ENCODE results near the gene AUTS2.
"Not testable (repeated sequence)": the region's sequence is repeated elsewhere in the genome, so short reads cannot be mapped to it uniquely, and the experiment has no call there.

The AUTS2 gene

DNA sequence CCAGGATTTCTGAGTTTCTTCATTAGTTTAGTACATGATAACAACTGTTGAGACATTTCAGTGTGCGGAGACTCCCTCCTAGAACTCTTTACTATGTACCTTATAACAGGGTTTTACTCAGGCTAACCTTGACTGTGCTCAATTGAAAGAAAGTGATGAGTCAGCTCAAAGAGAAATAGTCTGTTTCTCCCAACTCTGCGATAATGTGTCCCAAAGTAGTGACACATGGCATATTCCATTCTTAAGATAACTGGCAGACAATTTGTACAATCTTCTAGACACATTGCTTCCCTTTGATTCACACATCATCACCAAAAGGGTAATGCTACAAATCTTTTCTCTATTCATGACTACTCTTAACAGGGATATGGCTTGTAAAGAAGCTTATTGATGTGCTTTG is 645.2 kb downstream of the AUTS2 start:
- DNase-seq (ENCODE audit: low read depth): no peak

DNA sequence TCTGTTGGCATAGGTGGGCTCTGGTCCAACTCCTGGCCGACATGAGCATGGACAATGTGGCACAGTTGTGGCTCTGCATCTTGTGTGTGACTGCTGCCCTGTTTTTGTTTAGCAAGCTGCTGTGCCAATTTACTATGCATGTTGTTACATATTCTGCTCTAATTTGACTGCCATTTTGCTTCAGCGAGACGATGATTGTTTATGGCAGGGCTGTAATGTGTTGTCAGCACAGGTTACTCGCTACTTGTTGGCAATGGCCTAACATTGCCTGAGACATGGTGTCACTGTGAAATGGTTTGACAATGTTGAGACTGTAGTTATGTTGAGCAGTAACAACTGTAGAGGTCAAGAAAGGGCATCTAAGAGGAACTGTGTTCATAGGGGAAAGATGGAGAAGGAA is 659.6 kb downstream of the AUTS2 start:
- no peak for DNase-seq (ENCODE audit: low read depth)

DNA sequence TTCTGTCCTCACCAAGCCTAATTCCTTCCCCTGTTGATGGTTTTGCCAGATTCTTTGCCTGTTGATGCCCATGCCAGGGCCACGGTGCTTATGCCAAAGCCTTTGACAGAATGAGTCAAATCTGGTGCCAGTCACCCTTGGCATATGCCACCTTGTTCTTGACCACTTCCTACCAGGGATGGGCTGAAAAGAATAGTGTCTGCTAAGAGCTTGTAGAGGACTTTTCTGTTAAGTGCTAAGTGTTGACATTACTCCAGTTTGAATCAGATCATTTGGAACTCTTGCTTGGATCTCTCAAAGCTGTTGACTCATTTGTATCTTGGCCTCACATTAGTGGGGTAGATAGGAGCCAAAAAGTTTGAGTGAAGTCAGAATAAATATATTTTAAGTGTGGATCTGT is 661.2 kb downstream of the AUTS2 start:
- DNase-seq (ENCODE audit: low read depth): no peak

DNA sequence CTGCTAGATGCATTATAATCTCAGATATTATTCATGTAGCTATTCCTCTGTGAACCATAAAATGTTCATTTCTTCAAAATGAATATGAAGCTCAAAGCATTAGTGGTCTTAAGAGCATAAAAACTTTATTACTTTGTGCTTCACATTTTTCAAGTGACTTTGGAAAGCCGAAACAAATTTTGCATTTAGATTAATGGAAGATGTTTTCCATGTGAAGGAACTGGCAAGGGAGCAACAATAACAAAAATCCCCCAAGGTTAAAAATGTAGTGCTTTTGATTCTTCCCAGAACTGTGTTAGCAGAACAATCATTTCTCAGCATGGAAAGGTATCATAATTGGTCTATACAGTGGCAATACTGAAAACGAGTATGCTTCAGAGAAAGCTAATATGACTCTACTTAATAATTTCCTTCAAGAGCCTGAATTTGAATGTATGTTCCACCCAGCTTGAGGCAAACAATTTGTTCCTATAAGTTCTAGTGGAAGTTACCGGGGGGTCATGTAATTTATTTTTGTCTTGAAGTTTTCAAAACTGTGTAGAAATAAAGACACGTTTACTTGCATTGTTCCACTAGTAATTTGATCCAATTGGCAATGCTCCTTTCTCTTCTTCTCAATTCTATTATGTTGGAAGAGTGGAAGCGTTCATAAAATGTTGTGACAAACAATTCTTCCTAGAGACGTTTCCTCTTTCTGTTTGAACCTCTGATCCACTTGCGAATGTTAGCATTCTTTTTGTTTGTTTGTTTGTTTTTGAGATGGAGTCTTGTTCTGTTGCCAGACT is 665.4 kb downstream of the AUTS2 start:
- no peak for DNase-seq (ENCODE audit: low read depth)

DNA sequence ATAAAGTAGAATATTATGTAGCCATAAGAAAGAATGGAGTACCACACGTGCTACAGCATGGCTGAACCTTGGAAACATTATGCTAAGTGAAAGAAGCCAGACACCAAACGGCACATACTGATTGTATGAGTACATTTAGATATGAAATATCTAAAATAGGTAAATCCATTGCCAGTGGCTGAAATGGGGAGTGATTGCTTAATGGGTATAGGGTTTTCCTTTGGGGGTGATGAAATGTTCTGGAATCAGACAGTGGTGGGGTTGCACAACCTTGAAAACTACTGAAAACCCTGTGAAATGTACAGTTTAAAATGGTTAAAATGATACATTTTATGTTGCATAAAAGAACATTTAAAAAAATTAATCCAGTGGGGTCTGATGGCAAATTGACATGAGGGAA is 667.9 kb downstream of the AUTS2 start:
- DNase-seq (ENCODE audit: low read depth): no peak

DNA sequence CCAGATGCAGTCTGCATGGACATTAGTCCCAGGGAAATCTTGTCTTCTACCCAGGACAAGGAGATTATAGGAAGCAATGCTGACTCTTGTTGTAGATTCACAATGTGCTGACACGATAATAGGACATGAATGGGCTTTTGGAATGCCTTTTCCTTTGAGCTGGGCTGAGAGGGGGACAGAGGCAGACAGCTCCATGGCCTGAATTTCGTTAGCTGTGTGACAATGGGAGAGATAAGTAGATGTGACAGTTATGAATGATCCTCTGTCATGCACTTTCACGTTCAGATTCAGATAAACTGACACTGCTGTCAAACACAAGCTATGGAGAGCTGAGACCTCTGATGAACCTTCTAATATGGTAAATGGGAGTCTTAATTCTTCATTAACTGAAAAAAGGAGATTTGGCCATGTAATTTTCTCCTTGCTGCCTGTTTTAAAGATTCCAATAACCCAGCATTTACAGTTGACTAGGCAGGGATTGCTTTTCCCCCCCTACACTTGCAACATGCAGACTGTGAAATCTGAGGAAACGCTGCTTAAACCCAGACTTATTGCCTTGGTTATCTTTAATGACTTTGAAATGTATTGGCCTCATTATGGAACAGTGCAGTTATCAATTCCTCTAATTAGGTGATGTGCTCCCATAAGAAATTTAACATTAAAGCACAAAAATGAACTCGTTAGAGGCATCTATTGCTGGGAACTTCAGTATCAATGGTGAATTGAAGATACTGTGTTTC is 669.3 kb downstream of the AUTS2 start:
- no peak for DNase-seq (ENCODE audit: low read depth)

DNA sequence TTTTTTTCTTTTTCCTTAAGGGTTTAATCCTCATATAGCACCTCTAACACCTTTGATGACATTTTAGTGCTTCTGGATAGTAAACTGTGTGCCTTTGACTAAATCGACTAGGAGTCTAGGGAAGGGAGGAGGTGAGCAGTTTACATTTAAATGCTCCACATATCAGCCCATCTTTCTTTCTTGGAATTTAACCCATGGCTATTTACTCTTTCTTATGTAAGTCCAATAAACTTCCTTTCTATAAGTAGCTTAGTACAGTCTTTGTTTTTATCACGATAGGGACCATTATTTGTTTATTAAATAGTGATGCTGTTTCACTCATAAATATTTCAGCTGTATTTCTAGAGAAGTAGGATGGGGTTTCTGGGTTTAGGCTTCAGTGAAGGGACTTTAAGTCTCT is 669.9 kb downstream of the AUTS2 start:
- DNase-seq (ENCODE audit: low read depth): no peak

DNA sequence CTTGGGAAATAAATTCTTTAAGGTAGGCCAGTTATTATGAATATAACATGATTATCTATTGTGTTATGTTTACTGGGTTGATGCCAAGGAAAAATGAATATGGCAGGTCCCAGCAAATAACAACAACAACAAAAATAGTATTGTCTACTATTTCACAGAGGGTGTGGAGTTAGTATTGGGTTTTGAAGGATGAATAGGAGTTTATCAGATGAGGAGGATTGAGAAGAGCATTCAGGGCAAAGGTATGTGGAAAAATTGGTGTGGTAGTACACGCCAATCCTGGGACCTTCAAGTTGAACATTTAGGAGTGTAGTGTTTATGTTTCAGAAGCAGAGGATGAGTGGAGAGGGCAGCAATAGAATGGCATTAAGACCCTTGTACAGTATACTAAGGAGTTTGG is 671.9 kb downstream of the AUTS2 start:
- no peak for DNase-seq (ENCODE audit: low read depth)

DNA sequence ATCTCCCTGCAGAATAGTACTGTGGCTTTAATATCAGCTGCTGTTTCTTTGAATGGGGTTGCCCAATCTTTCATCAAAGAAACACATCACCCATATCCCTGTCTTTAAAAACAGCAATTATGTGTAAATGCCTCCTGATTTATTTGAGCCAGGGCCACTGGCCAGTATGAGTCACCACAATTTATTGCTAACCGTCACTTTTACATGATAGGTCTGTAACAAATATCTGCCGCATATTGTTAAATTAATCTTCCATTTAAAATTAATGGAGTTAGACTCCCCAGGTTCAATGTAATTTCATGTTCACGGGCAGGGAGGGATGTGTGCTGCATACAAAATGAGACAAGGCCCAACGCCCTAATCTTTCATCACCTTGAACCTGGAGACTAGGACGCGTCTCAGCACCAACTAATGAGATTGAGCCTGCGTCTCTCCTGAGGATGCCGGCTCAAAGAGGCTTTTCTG is 673.4 kb downstream of the AUTS2 start:
- DNase-seq (ENCODE audit: low read depth): no peak

DNA sequence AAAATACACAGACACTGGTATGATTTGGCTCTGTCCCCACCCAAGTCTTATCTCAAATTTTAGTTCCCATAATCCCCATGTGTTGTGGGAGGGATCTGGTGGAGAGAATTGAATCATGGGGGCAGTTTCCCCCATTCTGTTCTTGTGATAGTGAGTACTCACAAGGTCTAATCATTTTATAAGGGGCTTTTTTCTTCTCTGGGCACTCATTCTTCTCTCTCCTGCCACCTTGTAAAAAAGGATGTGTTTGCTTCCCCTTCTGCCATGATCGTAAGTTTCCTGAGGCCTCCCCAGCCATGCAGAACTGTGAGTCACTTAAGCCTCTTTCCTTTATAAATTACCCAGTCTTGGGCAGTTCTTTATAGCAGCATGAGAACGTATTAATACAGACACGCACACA is 677.3 kb downstream of the AUTS2 start:
- DNase-seq (ENCODE audit: low read depth): not testable (repeated sequence)

DNA sequence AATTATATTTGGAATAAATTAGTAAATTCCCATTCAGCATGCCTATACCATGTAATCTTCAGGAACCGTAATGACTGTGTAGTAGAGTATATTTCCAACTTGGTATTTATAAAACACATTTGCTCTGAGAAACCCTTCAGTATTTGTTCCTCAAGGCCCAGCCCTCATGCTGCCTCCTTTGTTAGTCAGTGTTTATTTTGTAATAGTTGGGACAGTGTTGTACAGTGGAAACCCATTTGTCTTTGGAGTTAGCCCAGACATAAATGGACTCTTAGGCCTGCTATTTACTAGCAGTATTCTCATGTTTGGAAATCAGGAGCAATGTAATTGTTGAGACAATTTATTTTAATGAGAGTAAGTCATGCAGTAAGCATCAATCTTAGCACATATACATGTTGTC is 686.9 kb downstream of the AUTS2 start:
- DNase-seq (ENCODE audit: low read depth): no peak

DNA sequence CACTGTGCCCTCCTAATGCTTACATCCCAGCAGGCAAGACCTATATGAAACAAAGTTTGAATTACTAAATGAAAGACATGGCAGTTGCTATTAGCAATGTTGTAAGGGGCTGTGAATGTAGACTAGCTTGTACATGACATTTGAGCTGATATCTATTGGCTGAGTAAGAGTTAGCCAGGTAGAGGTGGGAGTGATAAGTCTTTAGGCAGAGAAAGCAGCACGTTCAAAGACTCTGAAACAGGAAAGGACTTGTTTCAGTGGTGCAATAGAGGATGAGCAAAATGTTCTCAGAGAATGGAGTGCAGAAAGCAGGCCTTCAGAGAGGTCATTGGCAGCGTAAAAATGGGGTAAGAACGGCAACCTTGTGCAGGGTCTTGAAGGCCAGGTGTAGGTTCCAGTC is 687.6 kb downstream of the AUTS2 start:
- no peak for DNase-seq (ENCODE audit: low read depth)

DNA sequence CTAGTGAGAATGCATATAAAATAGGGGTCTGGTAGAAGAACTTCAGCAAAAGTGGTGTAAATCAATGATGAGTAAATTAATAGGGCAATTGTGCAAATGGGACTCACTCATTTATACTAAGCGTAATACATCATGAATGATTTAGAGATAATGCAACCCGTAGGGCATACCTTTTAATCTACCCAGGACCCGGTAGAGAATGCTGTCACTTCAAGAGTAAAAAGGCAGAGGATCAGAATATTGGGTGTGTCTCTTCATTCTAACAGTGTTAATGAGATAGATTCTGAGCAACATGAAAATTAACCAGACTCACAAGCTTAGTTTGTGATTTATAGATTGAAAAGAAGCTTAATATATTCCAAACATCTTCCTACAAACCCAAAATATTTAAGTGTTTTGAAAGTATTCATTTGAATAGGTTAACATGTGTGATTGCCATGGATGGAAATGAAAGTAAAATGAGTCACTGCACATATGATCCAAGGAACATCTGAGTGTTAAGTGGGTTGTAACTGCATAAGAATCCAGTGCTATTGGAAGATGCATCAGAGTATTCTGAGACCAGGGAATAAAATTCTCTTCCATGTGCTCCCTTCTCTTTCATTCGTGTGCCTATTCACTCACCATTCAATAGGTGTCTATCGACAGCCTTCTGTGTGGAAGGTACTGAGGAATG is 690.6 kb downstream of the AUTS2 start:
- no peak for DNase-seq (ENCODE audit: low read depth)

DNA sequence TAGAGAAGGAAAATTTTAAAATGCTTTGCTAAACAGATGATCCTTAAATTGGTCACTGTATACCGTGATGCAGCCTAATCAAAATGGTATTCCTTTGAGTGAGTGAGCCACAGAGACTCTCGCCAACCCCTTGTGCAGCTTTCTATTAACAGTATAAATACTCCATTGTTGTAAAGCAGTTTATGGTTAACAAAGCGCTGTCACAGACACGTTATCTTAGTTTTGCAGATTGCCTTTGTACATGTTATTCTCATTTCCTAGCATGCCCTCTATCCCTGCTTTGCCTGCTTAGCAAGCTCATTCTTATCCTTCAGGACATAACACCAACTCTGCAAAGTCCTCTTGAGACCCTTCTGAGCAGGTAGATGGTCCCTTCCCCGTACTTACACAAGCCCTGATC is 694.4 kb downstream of the AUTS2 start:
- DNase-seq (ENCODE audit: low read depth): no peak

DNA sequence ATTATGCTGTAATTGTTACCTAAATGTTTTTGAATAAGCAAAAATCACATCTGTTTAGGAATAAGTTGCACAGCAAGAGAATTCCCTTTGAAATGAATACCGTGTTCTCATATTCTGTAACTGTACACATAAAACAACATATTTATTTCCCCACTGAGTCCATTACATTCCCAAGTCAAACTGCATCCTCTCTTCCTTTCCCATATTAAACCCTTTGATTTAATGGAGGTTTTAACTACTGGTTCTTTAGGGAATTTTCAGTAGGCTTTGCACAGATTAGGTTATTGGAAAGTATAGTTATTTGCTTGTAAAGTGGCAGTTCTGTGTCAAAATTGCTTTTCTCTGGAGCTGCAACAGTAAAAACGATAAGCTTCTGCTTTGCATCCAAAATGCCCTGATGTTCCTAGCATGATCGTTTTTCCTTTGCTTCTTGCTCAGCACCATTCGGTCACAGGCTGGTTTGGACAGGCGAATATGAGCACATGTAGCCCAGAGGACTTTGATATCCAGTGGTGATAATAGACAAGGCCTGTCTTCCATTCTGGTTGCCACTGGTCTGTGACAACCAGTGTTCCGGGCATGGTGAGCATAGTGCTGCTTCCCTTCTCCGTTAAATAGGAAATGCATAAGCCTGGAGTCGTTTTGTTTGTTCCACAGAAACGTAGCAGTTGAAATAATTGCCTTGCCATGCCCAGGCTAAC is 696.1 kb downstream of the AUTS2 start:
- DNase-seq (ENCODE audit: low read depth): no peak

DNA sequence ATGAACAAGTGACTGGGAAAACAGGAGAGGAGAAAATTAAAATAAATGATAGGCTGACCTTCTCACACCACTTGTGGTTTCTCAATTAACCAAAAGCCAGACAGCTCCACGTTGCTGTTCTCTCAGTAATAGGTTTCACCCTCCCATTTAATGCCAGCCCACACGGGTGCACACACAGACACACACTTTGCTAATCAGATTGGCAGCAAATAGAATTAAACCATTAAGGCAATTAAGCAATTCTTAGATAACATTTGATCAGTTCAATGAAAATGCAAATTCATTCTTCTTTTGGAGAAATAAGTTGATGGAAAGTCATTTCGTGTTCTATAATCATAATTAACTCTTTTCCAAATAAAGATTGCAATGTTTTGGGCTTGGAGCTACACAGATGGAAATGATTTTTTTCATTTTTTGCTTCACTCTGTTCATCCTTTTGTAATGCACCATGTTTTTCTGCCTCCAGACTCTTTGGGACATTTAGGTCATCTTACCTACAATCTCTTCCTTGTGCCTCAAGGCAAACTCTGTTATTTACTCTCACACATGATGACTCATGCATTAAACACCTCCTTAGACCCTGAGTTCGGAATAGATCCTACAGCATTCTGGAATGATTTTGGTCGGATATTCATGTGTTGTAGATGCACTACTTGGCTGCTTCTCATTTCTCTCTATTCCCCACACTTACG is 700.7 kb downstream of the AUTS2 start:
- DNase-seq (ENCODE audit: low read depth): no peak

DNA sequence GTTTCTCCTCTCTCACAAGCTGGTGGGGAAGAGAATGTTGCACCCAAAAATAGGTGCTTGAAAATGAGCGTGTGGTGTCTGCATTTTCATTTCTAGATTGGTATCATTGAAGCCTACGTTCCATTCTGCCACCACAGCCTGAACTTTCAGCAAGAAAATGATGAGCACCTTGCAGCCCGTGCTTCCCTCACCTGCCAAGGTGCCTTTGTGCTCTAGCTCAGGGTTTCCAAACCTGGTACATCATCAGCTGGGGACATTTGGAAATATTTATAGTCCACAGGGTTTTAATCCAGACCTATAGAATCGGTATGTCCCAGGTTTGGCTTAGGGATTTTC is 701.2 kb downstream of the AUTS2 start:
- DNase-seq (ENCODE audit: low read depth): no peak

DNA sequence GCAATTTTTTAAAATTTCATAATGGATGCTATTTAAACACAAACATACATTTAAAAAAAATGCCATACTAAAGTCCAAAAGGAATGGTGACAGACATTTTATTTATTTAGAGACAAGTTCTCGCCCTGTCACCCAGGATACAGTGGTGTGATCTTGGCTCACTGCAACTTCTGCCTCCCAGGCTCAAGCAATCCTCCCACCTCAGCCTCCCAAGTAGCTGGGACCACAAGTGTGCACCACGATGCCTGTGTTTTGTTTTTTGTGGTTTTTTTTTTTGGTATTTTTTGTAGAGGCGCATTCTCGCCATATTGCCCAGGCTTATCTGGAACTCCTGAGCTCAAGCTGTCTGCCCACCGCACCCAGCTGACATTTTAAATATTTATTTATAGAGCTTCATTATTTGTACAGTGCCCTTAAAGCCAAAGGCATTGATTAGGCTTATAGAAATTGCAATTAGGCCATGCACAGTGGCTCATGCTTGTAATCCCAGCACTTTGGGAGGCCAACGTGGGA is 703.5 kb downstream of the AUTS2 start:
- DNase-seq (ENCODE audit: low read depth): no peak

DNA sequence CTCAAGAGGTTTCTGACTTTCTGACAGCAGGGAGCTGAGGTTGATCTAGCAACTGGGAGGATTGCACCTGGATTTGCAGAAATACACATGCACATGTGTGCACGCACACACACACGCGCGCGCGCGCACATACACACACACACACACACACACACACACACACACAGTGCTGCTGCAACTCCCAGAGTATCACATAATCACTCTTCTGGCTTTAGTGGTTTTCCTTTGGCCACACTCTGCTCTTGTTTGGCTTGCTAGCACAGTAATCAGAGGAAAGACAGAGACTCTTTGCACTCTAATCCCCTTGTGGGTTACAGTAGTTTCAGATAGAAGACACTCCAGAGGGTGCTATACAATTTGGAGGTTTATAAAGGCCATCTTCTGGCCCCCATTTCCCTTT is 705.0 kb downstream of the AUTS2 start:
- no peak for DNase-seq (ENCODE audit: low read depth)

DNA sequence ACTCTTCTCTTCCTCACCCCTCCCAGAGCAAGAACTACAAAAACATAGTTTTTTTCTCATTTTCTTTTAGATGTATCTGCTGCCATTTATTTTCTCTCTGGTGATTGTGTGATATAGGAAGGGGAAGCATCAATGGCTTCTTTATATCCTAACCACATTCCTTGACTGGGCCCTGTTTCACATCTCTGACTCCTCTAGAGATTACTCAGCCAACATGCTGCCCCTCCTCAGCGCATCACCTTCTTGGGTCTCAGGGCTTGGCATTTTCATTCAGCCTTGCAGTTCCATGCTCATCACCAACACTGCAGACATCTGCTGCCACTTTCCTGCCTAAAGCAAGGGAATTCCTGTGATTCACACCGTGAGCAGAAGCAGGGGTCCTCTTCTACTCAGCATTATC is 705.5 kb downstream of the AUTS2 start:
- no peak for DNase-seq (ENCODE audit: low read depth)

DNA sequence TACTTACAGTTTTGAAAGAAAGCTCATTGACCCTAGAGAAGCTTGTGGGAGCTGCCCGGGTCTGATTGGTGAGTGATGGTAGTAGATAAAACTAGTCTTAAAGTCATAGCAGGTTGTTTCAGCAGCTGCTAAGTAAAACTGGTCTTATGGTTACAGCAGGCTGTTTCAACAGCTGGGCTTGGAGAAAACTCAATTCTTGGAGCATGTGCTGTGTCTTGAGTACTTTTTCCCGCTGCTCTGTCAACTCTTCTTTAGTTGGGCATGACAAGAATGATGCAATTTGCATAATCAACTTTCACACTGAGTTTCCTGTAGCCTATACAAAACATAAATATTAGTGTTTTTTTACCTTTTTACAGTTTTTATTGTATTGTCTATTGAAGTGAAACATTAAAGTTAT is 707.9 kb downstream of the AUTS2 start:
- DNase-seq (ENCODE audit: low read depth): no peak

Data from HS-5 (cell line).